ENCODE data around the gene CD28.
"Not testable (repeated sequence)": the region's sequence is repeated elsewhere in the genome, so short reads cannot be mapped to it uniquely, and the experiment has no call there.

CD28 gene

GRCh38 chr2:203763241-203763937, 57.0 kb downstream of the CD28 start:
- no peak for DNase-seq (ENCODE audit: low read depth)
- no peak overlapping the region for H3K4me3 ChIP-seq (ENCODE audit: low read length)
- TF ChIP-seq CTCF (IDR thresholded peaks at IDR 0.05; ENCODE audit: insufficient read depth, low read depth, low read length, missing control alignments): no peak

- no peak overlapping the region for H3K4me3 ChIP-seq (ENCODE audit: low read length)
- DNase-seq (ENCODE audit: low read depth): no peak
- no peak for TF ChIP-seq CTCF (IDR thresholded peaks at IDR 0.05; ENCODE audit: insufficient read depth, low read depth, low read length, missing control alignments)
Observed at GRCh38 chr2:203763938-203764664, 57.7 kb downstream of the CD28 start.

GRCh38 chr2:203772456-203773165, 66.2 kb downstream of the CD28 start:
- no peak for TF ChIP-seq CTCF (IDR thresholded peaks at IDR 0.05; ENCODE audit: insufficient read depth, low read depth, low read length, missing control alignments)
- DNase-seq (ENCODE audit: low read depth): no peak
- H3K4me3 ChIP-seq (ENCODE audit: low read length): no peak overlapping the region

GRCh38 chr2:203774760-203775159, 68.3 kb downstream of the CD28 start:
- no peak overlapping the region for H3K4me3 ChIP-seq (ENCODE audit: low read length)
- TF ChIP-seq CTCF (IDR thresholded peaks at IDR 0.05; ENCODE audit: insufficient read depth, low read depth, low read length, missing control alignments): no peak
- no peak for DNase-seq (ENCODE audit: low read depth)

DNA sequence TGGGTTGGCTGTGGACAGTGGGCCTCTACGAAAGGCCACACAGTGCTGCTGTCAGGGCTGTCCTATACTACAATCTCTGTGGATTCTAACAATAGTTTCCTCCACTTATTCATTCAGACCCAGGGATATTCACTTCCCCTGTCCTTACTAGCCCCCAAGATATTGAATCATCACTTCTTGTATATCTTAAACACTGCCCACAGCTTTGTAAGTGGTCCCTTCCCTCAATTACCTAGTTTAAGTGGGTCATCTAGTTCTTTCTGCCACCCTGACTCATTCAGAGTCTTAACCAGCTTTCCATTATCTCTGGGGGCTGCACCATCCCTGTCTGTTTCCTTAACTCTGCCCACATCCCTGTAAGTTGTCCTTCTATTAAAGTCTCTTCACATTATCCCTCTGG, 69.2 kb downstream of the CD28 start:
- no peak for DNase-seq (ENCODE audit: low read depth)
- H3K4me3 ChIP-seq (ENCODE audit: low read length): no peak overlapping the region

DNA sequence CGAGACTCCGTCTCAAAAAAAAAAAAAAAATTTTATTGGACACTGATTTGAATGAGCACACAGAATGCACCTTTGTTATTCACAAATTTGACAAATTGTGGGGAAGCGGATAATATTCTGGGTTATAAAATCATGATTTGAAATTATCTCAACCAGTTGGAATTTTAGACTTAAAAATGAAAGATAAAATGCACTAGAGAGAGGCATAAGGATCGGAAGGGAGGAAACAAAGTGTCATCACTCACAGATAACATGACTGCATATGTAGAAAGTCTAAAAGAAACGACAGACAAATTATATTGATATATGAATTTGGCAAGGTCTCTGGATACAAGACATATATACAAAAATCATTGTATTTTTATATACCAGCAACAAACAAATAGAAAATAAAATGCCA, 70.6 kb downstream of the CD28 start:
- no peak for TF ChIP-seq CTCF (IDR thresholded peaks at IDR 0.05; ENCODE audit: insufficient read depth, low read depth, low read length, missing control alignments)
- DNase-seq (ENCODE audit: low read depth): no peak
- H3K4me3 ChIP-seq (ENCODE audit: low read length): no peak overlapping the region

More for the DNA sequence above, 69.2 kb downstream of the CD28 start:
- TF ChIP-seq CTCF (IDR thresholded peaks at IDR 0.05; ENCODE audit: insufficient read depth, low read depth, low read length, missing control alignments): no peak

DNA sequence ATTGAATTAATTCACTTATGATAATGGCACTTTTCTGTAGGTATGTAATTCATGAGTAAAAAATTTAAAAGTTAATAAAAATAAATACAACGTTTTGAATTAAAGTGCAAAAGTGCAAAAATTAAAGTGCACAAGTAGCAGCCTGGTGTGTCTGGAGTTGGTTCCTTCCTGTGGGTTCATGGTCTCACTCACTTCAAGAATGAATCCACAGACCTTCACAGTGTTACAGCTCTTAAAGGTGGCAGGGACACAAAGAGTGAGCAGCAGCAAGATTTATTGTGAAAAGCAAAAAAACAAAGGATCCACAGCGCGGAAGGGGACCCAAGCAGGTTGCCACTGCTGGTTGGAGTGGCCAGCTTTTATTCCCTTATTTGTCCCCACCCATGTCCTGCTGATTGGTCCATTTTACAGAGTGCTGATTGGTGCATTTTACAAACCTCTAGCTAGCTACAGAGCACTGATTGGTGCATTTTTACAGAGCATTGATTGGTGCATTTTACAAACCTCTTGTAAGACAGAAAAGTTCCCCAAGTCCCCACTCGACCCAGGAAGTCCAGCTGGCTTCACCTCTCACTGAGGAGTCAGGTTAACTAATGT, 73.1 kb downstream of the CD28 start:
- not testable (repeated sequence) for DNase-seq (ENCODE audit: low read depth); H3K4me3 ChIP-seq (ENCODE audit: low read length)
